NB4 (cell line): ENCODE measurements around the gene NPLOC4.

Experiments
- MYC ChIP-seq: IDR thresholded peaks from 2 replicates; pipeline ENCODE4 v1.6.1; 2011; ENCODE audit warnings: low read depth, low read length
- POLR2A ChIP-seq: IDR thresholded peaks from 2 replicates; pipeline ENCODE4 v1.6.1; 2011; ENCODE audit warnings: mild to moderate bottlenecking; ENCODE audit not compliant: insufficient read length; ENCODE audit errors: extremely low read depth
- TF ChIP-seq, protein P1 (sequence below): IDR thresholded peaks from one replicate; pipeline ENCODE4 v1.5.1; 2012; ENCODE audit warnings: low read depth, low read length
- TF ChIP-seq, protein P2 (sequence below): IDR thresholded peaks from 2 replicates; pipeline ENCODE4 v1.6.1; 2011; ENCODE audit warnings: low read depth, low read length

DNA sequence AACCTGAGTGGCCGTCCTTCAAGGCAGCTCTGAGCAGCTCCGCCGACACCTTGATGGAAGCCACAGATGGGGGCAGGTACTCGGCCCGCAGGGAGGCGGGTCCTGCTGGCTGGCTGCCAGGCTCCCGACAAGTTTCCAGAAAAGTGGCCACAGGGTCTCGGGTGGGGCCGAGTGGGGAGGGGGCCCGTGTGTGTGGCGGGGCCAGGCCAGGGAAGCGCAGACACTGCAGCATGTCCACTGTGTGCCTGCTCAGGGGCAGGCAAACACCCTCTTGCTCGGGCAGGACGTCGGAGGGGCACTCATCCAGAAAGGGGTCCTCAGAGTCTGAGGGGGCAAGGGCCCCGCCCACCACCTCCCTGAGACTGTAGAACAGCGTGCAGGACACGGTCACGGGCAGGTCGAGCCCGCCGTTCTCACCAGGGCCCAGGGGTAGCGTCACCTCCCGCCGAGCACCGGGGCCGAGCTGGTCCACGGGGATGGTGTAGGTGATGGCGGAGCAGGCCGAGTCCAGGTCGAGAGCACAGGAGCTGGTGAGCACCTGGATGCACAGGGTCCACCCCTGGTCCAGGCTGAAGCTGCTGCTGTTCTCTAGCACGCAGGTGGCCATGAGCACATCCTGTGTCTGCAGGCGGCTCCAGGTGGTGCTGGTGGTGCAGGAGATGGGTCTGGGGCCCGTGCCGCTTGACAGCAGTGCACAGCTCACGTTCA lies 89.9 kb downstream of the NPLOC4 start:
- TF ChIP-seq, protein P1, sequence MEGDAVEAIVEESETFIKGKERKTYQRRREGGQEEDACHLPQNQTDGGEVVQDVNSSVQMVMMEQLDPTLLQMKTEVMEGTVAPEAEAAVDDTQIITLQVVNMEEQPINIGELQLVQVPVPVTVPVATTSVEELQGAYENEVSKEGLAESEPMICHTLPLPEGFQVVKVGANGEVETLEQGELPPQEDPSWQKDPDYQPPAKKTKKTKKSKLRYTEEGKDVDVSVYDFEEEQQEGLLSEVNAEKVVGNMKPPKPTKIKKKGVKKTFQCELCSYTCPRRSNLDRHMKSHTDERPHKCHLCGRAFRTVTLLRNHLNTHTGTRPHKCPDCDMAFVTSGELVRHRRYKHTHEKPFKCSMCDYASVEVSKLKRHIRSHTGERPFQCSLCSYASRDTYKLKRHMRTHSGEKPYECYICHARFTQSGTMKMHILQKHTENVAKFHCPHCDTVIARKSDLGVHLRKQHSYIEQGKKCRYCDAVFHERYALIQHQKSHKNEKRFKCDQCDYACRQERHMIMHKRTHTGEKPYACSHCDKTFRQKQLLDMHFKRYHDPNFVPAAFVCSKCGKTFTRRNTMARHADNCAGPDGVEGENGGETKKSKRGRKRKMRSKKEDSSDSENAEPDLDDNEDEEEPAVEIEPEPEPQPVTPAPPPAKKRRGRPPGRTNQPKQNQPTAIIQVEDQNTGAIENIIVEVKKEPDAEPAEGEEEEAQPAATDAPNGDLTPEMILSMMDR: no peak
- TF ChIP-seq POLR2A (no peak), MYC (no peak)
- TF ChIP-seq, protein P2, sequence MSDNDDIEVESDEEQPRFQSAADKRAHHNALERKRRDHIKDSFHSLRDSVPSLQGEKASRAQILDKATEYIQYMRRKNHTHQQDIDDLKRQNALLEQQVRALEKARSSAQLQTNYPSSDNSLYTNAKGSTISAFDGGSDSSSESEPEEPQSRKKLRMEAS: no peak
